NB4 (cell line): ENCODE results near the gene RASGEF1C.

Experiments used
- DNase-seq: peaks from one replicate; pipeline ENCODE4 v3.0.0; 2010; ENCODE audit warnings: low read depth
- H3K4me3 ChIP-seq: one replicate; pipeline ENCODE4 v1.5.1; 2011; ENCODE audit warnings: mild to moderate bottlenecking, low read depth, low read length, moderate library complexity
- CTCF ChIP-seq: IDR thresholded peaks from one replicate; pipeline ENCODE4 v1.5.1; 2012; ENCODE audit warnings: low read depth, low read length
- MAX ChIP-seq: IDR thresholded peaks from 2 replicates; pipeline ENCODE4 v1.6.1; 2011; ENCODE audit warnings: low read depth, low read length
- MYC ChIP-seq: IDR thresholded peaks from 2 replicates; pipeline ENCODE4 v1.6.1; 2011; ENCODE audit warnings: low read depth, low read length
- POLR2A ChIP-seq: IDR thresholded peaks from 2 replicates; pipeline ENCODE4 v1.6.1; 2011; ENCODE audit warnings: mild to moderate bottlenecking; ENCODE audit not compliant: insufficient read length; ENCODE audit errors: extremely low read depth

The RASGEF1C gene

GRCh38 chr5:180156141-180156540 is 52.9 kb downstream of the RASGEF1C start:
- no peak overlapping the region for H3K4me3 ChIP-seq
- no peak for DNase-seq
- TF ChIP-seq MAX (no peak), POLR2A (no peak), CTCF (no peak), MYC (no peak)

GRCh38 chr5:180155365-180155926 is 53.6 kb downstream of the RASGEF1C start:
- DNase-seq = no peak
- TF ChIP-seq MYC (no peak), MAX (no peak)
- no peak overlapping the region for H3K4me3 ChIP-seq

GRCh38 chr5:180154821-180155364 is 54.1 kb downstream of the RASGEF1C start:
- no peak for DNase-seq
- TF ChIP-seq POLR2A = no peak
- no peak for TF ChIP-seq MYC
- TF ChIP-seq MAX = no peak
- TF ChIP-seq CTCF = no peak
- H3K4me3 ChIP-seq = no peak overlapping the region

GRCh38 chr5:180153991-180154390 is 55.0 kb downstream of the RASGEF1C start:
- TF ChIP-seq CTCF = no peak
- TF ChIP-seq MYC = no peak
- no peak for TF ChIP-seq POLR2A
- TF ChIP-seq MAX = no peak
- no peak for DNase-seq
- H3K4me3 ChIP-seq = no peak overlapping the region

- no peak for DNase-seq
- no peak for TF ChIP-seq POLR2A
- no peak for TF ChIP-seq MAX
- no peak for TF ChIP-seq MYC
- no peak for TF ChIP-seq CTCF
- no peak overlapping the region for H3K4me3 ChIP-seq
These were observed 55.9 kb downstream of the RASGEF1C start for GRCh38 chr5:180153099-180153498.

- DNase-seq = no peak
- no peak overlapping the region for H3K4me3 ChIP-seq
- TF ChIP-seq MYC = no peak
- no peak for TF ChIP-seq POLR2A
- no peak for TF ChIP-seq CTCF
- TF ChIP-seq MAX = no peak
These were observed 65.2 kb downstream of the RASGEF1C start for GRCh38 chr5:180143656-180144364.
